ENCODE data around the gene NR2E3.

NR2E3 gene

GRCh38 chr15:71806452-71806931 lies 3.9 kb upstream of the NR2E3 start:
- Histone ChIP-seq H3K4me1 (ENCODE audit: control insufficient read depth in 2 of 2, insufficient read depth in 2 of 2, low read length in 2 of 2) (peaks cover 0 to 3% of the 10 kb centered on the region in 2 donors), H3K27me3 (ENCODE audit: control insufficient read depth in 2 of 2, insufficient read depth in 2 of 2, low read length in 2 of 2) (no peaks in the 10 kb centered on the region), H3K27ac (ENCODE audit: low read depth in 2 of 2, low read length in 2 of 2) (no peak overlapping the region), H3K4me3 (ENCODE audit: low read length in 2 of 2) (no peak overlapping the region), H3K9ac (ENCODE audit: low read depth in 1 of 2, low read length in 2 of 2) (no peak overlapping the region), H3K9me3 (ENCODE audit: control insufficient read depth in 2 of 2, low read length in 2 of 2) (no peaks in the 10 kb centered on the region), H3K36me3 (ENCODE audit: control insufficient read depth in 2 of 2, insufficient read depth in 2 of 2, low read length in 2 of 2) (no peaks in the 10 kb centered on the region)

GRCh38 chr15:71807125-71807629 lies 3.2 kb upstream of the NR2E3 start:
- H3K4me1 ChIP-seq (ENCODE audit: control insufficient read depth in 2 of 2, insufficient read depth in 2 of 2, low read length in 2 of 2): peaks cover 0 to 3% of the 10 kb centered on the region in 2 donors
- no peak overlapping the region for H3K9ac ChIP-seq (ENCODE audit: low read depth in 1 of 2, low read length in 2 of 2)
- H3K27ac ChIP-seq (ENCODE audit: low read depth in 2 of 2, low read length in 2 of 2): no peak overlapping the region
- H3K4me3 ChIP-seq (ENCODE audit: low read length in 2 of 2): no peak overlapping the region
- H3K36me3 ChIP-seq (ENCODE audit: control insufficient read depth in 2 of 2, insufficient read depth in 2 of 2, low read length in 2 of 2): no peaks in the 10 kb centered on the region
- no peaks in the 10 kb centered on the region for H3K27me3 ChIP-seq (ENCODE audit: control insufficient read depth in 2 of 2, insufficient read depth in 2 of 2, low read length in 2 of 2)
- H3K9me3 ChIP-seq (ENCODE audit: control insufficient read depth in 2 of 2, low read length in 2 of 2): no peaks in the 10 kb centered on the region

GRCh38 chr15:71807691-71808091 lies 2.7 kb upstream of the NR2E3 start:
- Histone ChIP-seq H3K9ac (ENCODE audit: low read depth in 1 of 2, low read length in 2 of 2) (no peak overlapping the region), H3K27me3 (ENCODE audit: control insufficient read depth in 2 of 2, insufficient read depth in 2 of 2, low read length in 2 of 2) (no peaks in the 10 kb centered on the region), H3K27ac (ENCODE audit: low read depth in 2 of 2, low read length in 2 of 2) (no peak overlapping the region), H3K4me3 (ENCODE audit: low read length in 2 of 2) (no peak overlapping the region), H3K9me3 (ENCODE audit: control insufficient read depth in 2 of 2, low read length in 2 of 2) (no peaks in the 10 kb centered on the region), H3K4me1 (ENCODE audit: control insufficient read depth in 2 of 2, insufficient read depth in 2 of 2, low read length in 2 of 2) (peaks cover 0 to 3% of the 10 kb centered on the region in 2 donors), H3K36me3 (ENCODE audit: control insufficient read depth in 2 of 2, insufficient read depth in 2 of 2, low read length in 2 of 2) (no peaks in the 10 kb centered on the region)

- Histone ChIP-seq H3K9ac (ENCODE audit: low read depth in 1 of 2, low read length in 2 of 2) (no peak overlapping the region), H3K27me3 (ENCODE audit: control insufficient read depth in 2 of 2, insufficient read depth in 2 of 2, low read length in 2 of 2) (no peaks in the 10 kb centered on the region), H3K4me1 (ENCODE audit: control insufficient read depth in 2 of 2, insufficient read depth in 2 of 2, low read length in 2 of 2) (peaks cover 0 to 3% of the 10 kb centered on the region in 2 donors), H3K9me3 (ENCODE audit: control insufficient read depth in 2 of 2, low read length in 2 of 2) (no peaks in the 10 kb centered on the region), H3K4me3 (ENCODE audit: low read length in 2 of 2) (no peak overlapping the region), H3K27ac (ENCODE audit: low read depth in 2 of 2, low read length in 2 of 2) (no peak overlapping the region), H3K36me3 (ENCODE audit: control insufficient read depth in 2 of 2, insufficient read depth in 2 of 2, low read length in 2 of 2) (no peaks in the 10 kb centered on the region)
Measured at GRCh38 chr15:71808311-71809020, 1.9 kb upstream of the NR2E3 start.

GRCh38 chr15:71809346-71809745 lies 1.0 kb upstream of the NR2E3 start:
- Histone ChIP-seq H3K27me3 (ENCODE audit: control insufficient read depth in 2 of 2, insufficient read depth in 2 of 2, low read length in 2 of 2) (no peaks in the 10 kb centered on the region), H3K4me1 (ENCODE audit: control insufficient read depth in 2 of 2, insufficient read depth in 2 of 2, low read length in 2 of 2) (peaks cover 0 to 3% of the 10 kb centered on the region in 2 donors), H3K4me3 (ENCODE audit: low read length in 2 of 2) (no peak overlapping the region), H3K9me3 (ENCODE audit: control insufficient read depth in 2 of 2, low read length in 2 of 2) (no peaks in the 10 kb centered on the region), H3K27ac (ENCODE audit: low read depth in 2 of 2, low read length in 2 of 2) (no peak overlapping the region), H3K36me3 (ENCODE audit: control insufficient read depth in 2 of 2, insufficient read depth in 2 of 2, low read length in 2 of 2) (no peaks in the 10 kb centered on the region), H3K9ac (ENCODE audit: low read depth in 1 of 2, low read length in 2 of 2) (no peak overlapping the region)

GRCh38 chr15:71811036-71811736 lies 832 bp downstream of the NR2E3 start:
- Histone ChIP-seq H3K4me3 (ENCODE audit: low read length in 2 of 2) (no peak overlapping the region), H3K36me3 (ENCODE audit: control insufficient read depth in 2 of 2, insufficient read depth in 2 of 2, low read length in 2 of 2) (no peaks in the 10 kb centered on the region), H3K27me3 (ENCODE audit: control insufficient read depth in 2 of 2, insufficient read depth in 2 of 2, low read length in 2 of 2) (no peaks in the 10 kb centered on the region), H3K4me1 (ENCODE audit: control insufficient read depth in 2 of 2, insufficient read depth in 2 of 2, low read length in 2 of 2) (peaks cover 0 to 3% of the 10 kb centered on the region in 2 donors), H3K9ac (ENCODE audit: low read depth in 1 of 2, low read length in 2 of 2) (no peak overlapping the region), H3K27ac (ENCODE audit: low read depth in 2 of 2, low read length in 2 of 2) (no peak overlapping the region), H3K9me3 (ENCODE audit: control insufficient read depth in 2 of 2, low read length in 2 of 2) (no peaks in the 10 kb centered on the region)

- H3K4me3 ChIP-seq (ENCODE audit: low read length in 2 of 2): no peak overlapping the region
- H3K36me3 ChIP-seq (ENCODE audit: control insufficient read depth in 2 of 2, insufficient read depth in 2 of 2, low read length in 2 of 2): no peaks in the 10 kb centered on the region
- no peaks in the 10 kb centered on the region for H3K27me3 ChIP-seq (ENCODE audit: control insufficient read depth in 2 of 2, insufficient read depth in 2 of 2, low read length in 2 of 2)
- H3K9me3 ChIP-seq (ENCODE audit: control insufficient read depth in 2 of 2, low read length in 2 of 2): no peaks in the 10 kb centered on the region
- no peak overlapping the region for H3K27ac ChIP-seq (ENCODE audit: low read depth in 2 of 2, low read length in 2 of 2)
- no peak overlapping the region for H3K9ac ChIP-seq (ENCODE audit: low read depth in 1 of 2, low read length in 2 of 2)
- H3K4me1 ChIP-seq (ENCODE audit: control insufficient read depth in 2 of 2, insufficient read depth in 2 of 2, low read length in 2 of 2): peaks cover 0 to 3% of the 10 kb centered on the region in 2 donors
Measured at GRCh38 chr15:71811752-71812735, 1.7 kb downstream of the NR2E3 start.

GRCh38 chr15:71812966-71813722 lies 2.8 kb downstream of the NR2E3 start:
- H3K4me3 ChIP-seq (ENCODE audit: low read length in 2 of 2): no peak overlapping the region
- H3K9me3 ChIP-seq (ENCODE audit: control insufficient read depth in 2 of 2, low read length in 2 of 2): no peaks in the 10 kb centered on the region
- H3K9ac ChIP-seq (ENCODE audit: low read depth in 1 of 2, low read length in 2 of 2): no peak overlapping the region
- no peaks in the 10 kb centered on the region for H3K27me3 ChIP-seq (ENCODE audit: control insufficient read depth in 2 of 2, insufficient read depth in 2 of 2, low read length in 2 of 2)
- H3K27ac ChIP-seq (ENCODE audit: low read depth in 2 of 2, low read length in 2 of 2): no peak overlapping the region
- H3K4me1 ChIP-seq (ENCODE audit: control insufficient read depth in 2 of 2, insufficient read depth in 2 of 2, low read length in 2 of 2): peaks cover 0 to 3% of the 10 kb centered on the region in 2 donors
- no peaks in the 10 kb centered on the region for H3K36me3 ChIP-seq (ENCODE audit: control insufficient read depth in 2 of 2, insufficient read depth in 2 of 2, low read length in 2 of 2)

- H3K9me3 ChIP-seq (ENCODE audit: control insufficient read depth in 2 of 2, low read length in 2 of 2): no peaks in the 10 kb centered on the region
- no peak overlapping the region for H3K4me3 ChIP-seq (ENCODE audit: low read length in 2 of 2)
- no peak overlapping the region for H3K27ac ChIP-seq (ENCODE audit: low read depth in 2 of 2, low read length in 2 of 2)
- peaks cover 0 to 3% of the 10 kb centered on the region in 2 donors for H3K4me1 ChIP-seq (ENCODE audit: control insufficient read depth in 2 of 2, insufficient read depth in 2 of 2, low read length in 2 of 2)
- no peaks in the 10 kb centered on the region for H3K27me3 ChIP-seq (ENCODE audit: control insufficient read depth in 2 of 2, insufficient read depth in 2 of 2, low read length in 2 of 2)
- no peaks in the 10 kb centered on the region for H3K36me3 ChIP-seq (ENCODE audit: control insufficient read depth in 2 of 2, insufficient read depth in 2 of 2, low read length in 2 of 2)
- no peak overlapping the region for H3K9ac ChIP-seq (ENCODE audit: low read depth in 1 of 2, low read length in 2 of 2)
Measured at GRCh38 chr15:71813723-71814470, 3.5 kb downstream of the NR2E3 start.

Measured in mucosa of rectum (tissue), 2 donors.